AG04449 (cell line): Measurements from ENCODE around the gene IMPG1.

Experiments
- CTCF ChIA-PET: fragments of 350-600 bp; formaldehyde crosslinking; extraction: SDS; loops from one replicate; lab custom pipeline; 2021; ENCODE audit warnings: antibody characterized with exemption; lab: Yijun Ruan, JAX
- POLR2A ChIA-PET: fragments of 400-600, 350-600 bp; formaldehyde crosslinking; extraction: SDS; loops from one replicate; lab custom pipeline; 2020; ENCODE audit warnings: antibody characterized with exemption, inconsistent platforms; lab: Yijun Ruan, JAX
- DNase-seq: peaks from one replicate; pipeline ENCODE4 v3.0.0-alpha.2; 2010; ENCODE audit warnings: low read depth, low spot score
- H3K4me3 ChIP-seq: 2 replicates; pipeline ENCODE4 v1.5.1; 2011; ENCODE audit warnings: low read depth, mild to moderate bottlenecking, control low read depth, low read length
- CTCF ChIP-seq: IDR thresholded peaks from one replicate; pipeline ENCODE4 v1.5.1; 2011; ENCODE audit warnings: mild to moderate bottlenecking, moderate library complexity, low read length, control low read depth, inconsistent platforms; ENCODE audit not compliant: insufficient read depth; ENCODE audit errors: missing control alignments

Gene IMPG1

GRCh38 chr6:76035713-76036112 is 36.7 kb downstream of the IMPG1 start:
- CTCF ChIA-PET = no interaction called here
- TF ChIP-seq CTCF = no peak

GRCh38 chr6:76026101-76026500 is 46.4 kb downstream of the IMPG1 start:
- TF ChIP-seq CTCF = no peak
- ChIA-PET CTCF (no interaction called here), POLR2A (no interaction called here)
- no peak for DNase-seq
- no peak overlapping the region for H3K4me3 ChIP-seq

More at GRCh38 chr6:76035713-76036112, 36.7 kb downstream of the IMPG1 start:
- DNase-seq = no peak
- POLR2A ChIA-PET = no interaction called here
- no peak overlapping the region for H3K4me3 ChIP-seq

GRCh38 chr6:76014626-76015530 is 57.6 kb downstream of the IMPG1 start:
- no peak for DNase-seq
- POLR2A ChIA-PET = interaction anchor here (0.5 kb wide), 1 partner anchor 228 kb away, joined by 3 read pairs; no protein-coding TSS in a partner anchor
- CTCF ChIA-PET = no interaction called here
- H3K4me3 ChIP-seq = no peak overlapping the region
- TF ChIP-seq CTCF = no peak

- POLR2A ChIA-PET = no interaction called here
- CTCF ChIA-PET = no interaction called here
- no peak for DNase-seq
- no peak overlapping the region for H3K4me3 ChIP-seq
- no peak for TF ChIP-seq CTCF
Observed at GRCh38 chr6:76004202-76004601, 68.3 kb downstream of the IMPG1 start.

- no peak for TF ChIP-seq CTCF
- CTCF ChIA-PET = no interaction called here
- POLR2A ChIA-PET = no interaction called here
- H3K4me3 ChIP-seq = no peak overlapping the region
- no peak for DNase-seq
Observed at GRCh38 chr6:76003686-76004085, 68.8 kb downstream of the IMPG1 start.

GRCh38 chr6:76003113-76003512 is 69.3 kb downstream of the IMPG1 start:
- no peak for TF ChIP-seq CTCF
- POLR2A ChIA-PET = no interaction called here
- CTCF ChIA-PET = no interaction called here
- no peak overlapping the region for H3K4me3 ChIP-seq
- no peak for DNase-seq
